ENCODE data around the gene DCP1B.

DCP1B gene

GRCh38 chr12:2051700-2052621 lies 47.7 kb upstream of the DCP1B start:
- no peaks in the 10 kb centered on the region for H4K20me1 ChIP-seq (ENCODE audit: low read depth, low read length)
- H3F3A ChIP-seq (ENCODE audit: insufficient read depth): no peaks in the 10 kb centered on the region
- TF ChIP-seq EZH2phosphoT487 (conservative IDR thresholded peaks at IDR 0.05; ENCODE audit: low read length) (no peak), CTCF (IDR thresholded peaks at IDR 0.05; ENCODE audit: insufficient read depth, low read length, poor library complexity, severe bottlenecking) (no peak)
- no peaks in the 10 kb centered on the region for H3K9me2 ChIP-seq (replicated peaks; ENCODE audit: insufficient read depth, low read length)
- H3K4me2 ChIP-seq (ENCODE audit: low read depth, low read length, poor library complexity, severe bottlenecking): no peak overlapping the region
- no peaks in the 10 kb centered on the region for H3K36me3 ChIP-seq (ENCODE audit: low read length)
- no peaks in the 10 kb centered on the region for H3K79me2 ChIP-seq (ENCODE audit: insufficient read depth, low read length)
- no peaks in the 10 kb centered on the region for H3K27me3 ChIP-seq (ENCODE audit: low read length)
- no peaks in the 10 kb centered on the region for H3K9me3 ChIP-seq (ENCODE audit: insufficient read depth, low read length)
- H3K4me3 ChIP-seq (ENCODE audit: insufficient read depth, low read length, poor library complexity, severe bottlenecking): no peak overlapping the region
- H2AFZ ChIP-seq (ENCODE audit: low read depth, low read length, severe bottlenecking): no peak overlapping the region
- H3K27ac ChIP-seq (ENCODE audit: low read depth, low read length): no peak overlapping the region
- H3K9ac ChIP-seq (ENCODE audit: low read length): no peak overlapping the region

- H4K20me1 ChIP-seq (ENCODE audit: low read depth, low read length): no peaks in the 10 kb centered on the region
- no peak overlapping the region for H2AFZ ChIP-seq (ENCODE audit: low read depth, low read length, severe bottlenecking)
- H3K9me2 ChIP-seq (replicated peaks; ENCODE audit: insufficient read depth, low read length): no peaks in the 10 kb centered on the region
- no peaks in the 10 kb centered on the region for H3K27me3 ChIP-seq (ENCODE audit: low read length)
- H3F3A ChIP-seq (ENCODE audit: insufficient read depth): no peaks in the 10 kb centered on the region
- H3K9ac ChIP-seq (ENCODE audit: low read length): no peak overlapping the region
- H3K27ac ChIP-seq (ENCODE audit: low read depth, low read length): no peak overlapping the region
- no peaks in the 10 kb centered on the region for H3K79me2 ChIP-seq (ENCODE audit: insufficient read depth, low read length)
- H3K4me3 ChIP-seq (ENCODE audit: insufficient read depth, low read length, poor library complexity, severe bottlenecking): no peak overlapping the region
- no peaks in the 10 kb centered on the region for H3K36me3 ChIP-seq (ENCODE audit: low read length)
- TF ChIP-seq CTCF (IDR thresholded peaks at IDR 0.05; ENCODE audit: insufficient read depth, low read length, poor library complexity, severe bottlenecking) (no peak), EZH2phosphoT487 (conservative IDR thresholded peaks at IDR 0.05; ENCODE audit: low read length) (no peak)
- H3K9me3 ChIP-seq (ENCODE audit: insufficient read depth, low read length): no peaks in the 10 kb centered on the region
- H3K4me2 ChIP-seq (ENCODE audit: low read depth, low read length, poor library complexity, severe bottlenecking): no peak overlapping the region
These were observed 45.6 kb upstream of the DCP1B start for GRCh38 chr12:2049604-2050540.

GRCh38 chr12:2047752-2048151 lies 43.5 kb upstream of the DCP1B start:
- H3K9ac ChIP-seq (ENCODE audit: low read length): no peak overlapping the region
- H3K36me3 ChIP-seq (ENCODE audit: low read length): no peaks in the 10 kb centered on the region
- H3K27me3 ChIP-seq (ENCODE audit: low read length): no peaks in the 10 kb centered on the region
- no peaks in the 10 kb centered on the region for H3K9me3 ChIP-seq (ENCODE audit: insufficient read depth, low read length)
- H3K4me2 ChIP-seq (ENCODE audit: low read depth, low read length, poor library complexity, severe bottlenecking): no peak overlapping the region
- no peaks in the 10 kb centered on the region for H3K79me2 ChIP-seq (ENCODE audit: insufficient read depth, low read length)
- H4K20me1 ChIP-seq (ENCODE audit: low read depth, low read length): no peaks in the 10 kb centered on the region
- TF ChIP-seq EZH2phosphoT487 (conservative IDR thresholded peaks at IDR 0.05; ENCODE audit: low read length): no peak
- TF ChIP-seq CTCF (IDR thresholded peaks at IDR 0.05; ENCODE audit: insufficient read depth, low read length, poor library complexity, severe bottlenecking): no peak
- no peaks in the 10 kb centered on the region for H3F3A ChIP-seq (ENCODE audit: insufficient read depth)
- no peaks in the 10 kb centered on the region for H3K9me2 ChIP-seq (replicated peaks; ENCODE audit: insufficient read depth, low read length)
- no peak overlapping the region for H3K27ac ChIP-seq (ENCODE audit: low read depth, low read length)
- H2AFZ ChIP-seq (ENCODE audit: low read depth, low read length, severe bottlenecking): no peak overlapping the region
- H3K4me3 ChIP-seq (ENCODE audit: insufficient read depth, low read length, poor library complexity, severe bottlenecking): no peak overlapping the region

All from SU-DHL-6 (cell line).